Inflammatory macrophage (primary cell): Measurements from ENCODE around the gene RBM22.

ENCODE experiments used
- DNase-seq, 2 donors: peaks; one replicate each; pipeline ENCODE4 v3.0.0-alpha.2; 2020 to 2022

RBM22 gene

GRCh38 chr5:150672237-150672883 lies 28.5 kb downstream of the RBM22 start:
- DNase-seq, result peak in 1 of 2 donors; percentile 21

GRCh38 chr5:150671509-150672236 lies 29.2 kb downstream of the RBM22 start:
- DNase-seq, result no peak

GRCh38 chr5:150670948-150671310 lies 29.9 kb downstream of the RBM22 start:
- DNase-seq, result no peak

- DNase-seq, result no peak
Measured at GRCh38 chr5:150670275-150670947, 30.5 kb downstream of the RBM22 start.

GRCh38 chr5:150665044-150665443 lies 35.8 kb downstream of the RBM22 start:
- no peak for DNase-seq

- DNase-seq, result no peak
Measured at GRCh38 chr5:150663936-150664335, 36.9 kb downstream of the RBM22 start.

- DNase-seq, result no peak
Measured at GRCh38 chr5:150662731-150663516, 37.9 kb downstream of the RBM22 start.

GRCh38 chr5:150661821-150662596 lies 38.9 kb downstream of the RBM22 start:
- no peak for DNase-seq

GRCh38 chr5:150661086-150661485 lies 39.8 kb downstream of the RBM22 start, which contains the start of gene MYOZ3:
Gene MYOZ3 (plus strand): TSS chr5:150661251. CDS start chr5:150662942, 1,691 bp downstream.
- no peak for DNase-seq

GRCh38 chr5:150660108-150660831 lies 40.6 kb downstream of the RBM22 start:
- DNase-seq, result no peak

GRCh38 chr5:150659360-150660107 lies 41.3 kb downstream of the RBM22 start:
- DNase-seq, result no peak

GRCh38 chr5:150658699-150659265 lies 42.1 kb downstream of the RBM22 start:
- DNase-seq, result no peak

GRCh38 chr5:150658121-150658520 lies 42.7 kb downstream of the RBM22 start:
- DNase-seq, result no peak

- DNase-seq, result peak; percentile 12 to 33
Measured at GRCh38 chr5:150656191-150657132, 44.4 kb downstream of the RBM22 start.

GRCh38 chr5:150655221-150655620 lies 45.6 kb downstream of the RBM22 start:
- no peak for DNase-seq

GRCh38 chr5:150653762-150654556 lies 46.9 kb downstream of the RBM22 start:
- no peak for DNase-seq

- no peak for DNase-seq
Measured at GRCh38 chr5:150653145-150653761, 47.6 kb downstream of the RBM22 start.
